Fibroblast of lung (primary cell): ENCODE results near the gene PLSCR4.

Experiments
- EZH2 ChIP-seq: IDR thresholded peaks from 2 replicates; pipeline ENCODE4 v1.5.1; 2012; ENCODE audit warnings: low read length, control low read depth, mild to moderate bottlenecking; ENCODE audit errors: missing control alignments
- TF ChIP-seq, protein P1 (sequence below), 2 donors: IDR thresholded peaks in 1 of 2; conservative IDR thresholded peaks in 1 of 2; 1 replicate in 1 of 2; 2 replicates in 1 of 2; pipeline ENCODE4 v1.5.1; 2011 to 2012; ENCODE audit warnings: low read length in 2 of 2, control low read depth in 1 of 2, inconsistent platforms in 1 of 2, low read depth in 1 of 2, mild to moderate bottlenecking in 1 of 2

GRCh38 chr3:146269271-146269670, 18.4 kb upstream of the PLSCR4 start:
- TF ChIP-seq, protein P1, sequence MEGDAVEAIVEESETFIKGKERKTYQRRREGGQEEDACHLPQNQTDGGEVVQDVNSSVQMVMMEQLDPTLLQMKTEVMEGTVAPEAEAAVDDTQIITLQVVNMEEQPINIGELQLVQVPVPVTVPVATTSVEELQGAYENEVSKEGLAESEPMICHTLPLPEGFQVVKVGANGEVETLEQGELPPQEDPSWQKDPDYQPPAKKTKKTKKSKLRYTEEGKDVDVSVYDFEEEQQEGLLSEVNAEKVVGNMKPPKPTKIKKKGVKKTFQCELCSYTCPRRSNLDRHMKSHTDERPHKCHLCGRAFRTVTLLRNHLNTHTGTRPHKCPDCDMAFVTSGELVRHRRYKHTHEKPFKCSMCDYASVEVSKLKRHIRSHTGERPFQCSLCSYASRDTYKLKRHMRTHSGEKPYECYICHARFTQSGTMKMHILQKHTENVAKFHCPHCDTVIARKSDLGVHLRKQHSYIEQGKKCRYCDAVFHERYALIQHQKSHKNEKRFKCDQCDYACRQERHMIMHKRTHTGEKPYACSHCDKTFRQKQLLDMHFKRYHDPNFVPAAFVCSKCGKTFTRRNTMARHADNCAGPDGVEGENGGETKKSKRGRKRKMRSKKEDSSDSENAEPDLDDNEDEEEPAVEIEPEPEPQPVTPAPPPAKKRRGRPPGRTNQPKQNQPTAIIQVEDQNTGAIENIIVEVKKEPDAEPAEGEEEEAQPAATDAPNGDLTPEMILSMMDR (conservative IDR thresholded peaks at IDR 0.05 in 1 of 2, IDR thresholded peaks at IDR 0.05 in 1 of 2; ENCODE audit: low read depth in 1 of 2, low read length in 2 of 2): no peak
- no peak for TF ChIP-seq EZH2
